Panc1 (cell line): ENCODE data around the gene SORCS1. TPM values are rescaled to one million over a fixed set of nuclear protein-coding genes. Genes with fewer than 3 reads are reported as not detected.

ENCODE experiments used
- ATAC-seq: fragments of 200-7000 bp; cut with Tn5 transposase; 2 replicates; pipeline ENCODE4 v1.9.1; 2020; ENCODE audit warnings: mild to moderate bottlenecking, moderate library complexity
- BruUV-seq: library from RNA; stranded (reverse); fragments of 400-500 nt; replicated peaks from 2 replicates; lab custom pipeline; 2021; lab: Mats Ljungman, UMichigan
- CTCF ChIA-PET: fragments of 300-600 bp; sonication (Branson Sonifier 250); formaldehyde crosslinking; loops from one replicate; lab custom pipeline; 2022; ENCODE audit warnings: antibody characterized with exemption; lab: Charles Lee
- POLR2A ChIA-PET: fragments of 300-600 bp; sonication (Branson Sonifier 250); formaldehyde crosslinking; loops from one replicate; lab custom pipeline; 2022; ENCODE audit warnings: antibody characterized with exemption; lab: Charles Lee
- DNase-seq: peaks from one replicate; pipeline ENCODE4 v3.0.0-alpha.2; 2010; ENCODE audit warnings: low read depth, low spot score
- H3K27ac ChIP-seq: 2 replicates; pipeline ENCODE4 v1.5.1; 2011; ENCODE audit warnings: mild to moderate bottlenecking, low read length, inconsistent platforms
- H3K27me3 ChIP-seq: fragments of 200-500 bp; sonication (Bioruptor generic); 2 replicates; pipeline ENCODE4 v1.6.0; 2014; ENCODE audit warnings: low read length, inconsistent platforms; ENCODE audit not compliant: control insufficient read depth, insufficient read depth
- H3K36me3 ChIP-seq: fragments of 200-500 bp; sonication (Bioruptor generic); 2 replicates; pipeline ENCODE4 v1.5.1; 2014; ENCODE audit warnings: inconsistent platforms, mild to moderate bottlenecking, low read length, moderate library complexity; ENCODE audit not compliant: control insufficient read depth, insufficient read depth
- H3K4me1 ChIP-seq: 2 replicates; pipeline ENCODE4 v1.5.1; 2011; ENCODE audit warnings: inconsistent platforms, mild to moderate bottlenecking, low read length, moderate library complexity; ENCODE audit not compliant: control insufficient read depth, insufficient read depth
- H3K4me3 ChIP-seq, 2 experiments: 2 replicates each; pipeline ENCODE4 v1.5.1; 2011 to 2012; ENCODE audit warnings: low read depth in 2 of 2, low read length in 2 of 2, mild to moderate bottlenecking in 2 of 2, inconsistent platforms in 1 of 2, moderate library complexity in 1 of 2
- H3K9me3 ChIP-seq: fragments of 200-500 bp; sonication (Bioruptor generic); 2 replicates; pipeline ENCODE4 v1.5.1; 2014; ENCODE audit warnings: low read depth, mild to moderate bottlenecking, inconsistent platforms, low read length, moderate library complexity; ENCODE audit not compliant: control insufficient read depth, insufficient read depth
- POLR2AphosphoS5 ChIP-seq: IDR thresholded peaks from 2 replicates; pipeline ENCODE4 v1.6.1; 2012; ENCODE audit warnings: mild to moderate bottlenecking, low read depth, low read length, moderate library complexity
- SIN3A ChIP-seq: IDR thresholded peaks from 2 replicates; pipeline ENCODE4 v1.6.1; 2012; ENCODE audit warnings: low read depth, mild to moderate bottlenecking, low read length, moderate library complexity, borderline replicate concordance; ENCODE audit not compliant: insufficient read depth
- TCF7L2 ChIP-seq: IDR thresholded peaks from 2 replicates; pipeline ENCODE4 v1.6.1; 2011; ENCODE audit warnings: mild to moderate bottlenecking, low read depth, low read length, inconsistent platforms
- in situ Hi-C: cut with HindIII; loops from 2 replicates; pipeline ENCODE4 v1.10.0; 2016; ENCODE audit warnings: low sequenced_read_pairs, low pct_unique_long_range_greater_than_20kb
- intact Hi-C: fragments of 100-400 bp; cut with micrococcal nuclease; formaldehyde crosslinking; loops from one replicate; pipeline ENCODE4 v1.10.0; 2022; ENCODE audit not compliant: unreplicated experiment
- total RNA-seq: library from RNA; stranded (reverse); gene quantifications from one replicate; pipeline ENCODE4 v1.2.1, GENCODE V29; 2021; ENCODE audit not compliant: unreplicated experiment
- TF ChIP-seq, protein P1 (sequence below): fragments of 450-650 bp; IDR thresholded peaks from 2 replicates; pipeline ENCODE4 v1.5.1; 2017; ENCODE audit warnings: mild to moderate bottlenecking
- TF ChIP-seq, protein P2 (sequence below), 2 experiments: IDR thresholded peaks; 2 replicates each; pipeline ENCODE4 v1.6.1; 2011 to 2012; ENCODE audit warnings: low read depth in 2 of 2, control low read depth in 1 of 2, low read length in 1 of 2, mild to moderate bottlenecking in 1 of 2, moderate library complexity in 1 of 2; ENCODE audit not compliant: insufficient read depth in 1 of 2

SORCS1 gene
- total RNA-seq, 1 experiment from 2014 or later: not detected

DNA sequence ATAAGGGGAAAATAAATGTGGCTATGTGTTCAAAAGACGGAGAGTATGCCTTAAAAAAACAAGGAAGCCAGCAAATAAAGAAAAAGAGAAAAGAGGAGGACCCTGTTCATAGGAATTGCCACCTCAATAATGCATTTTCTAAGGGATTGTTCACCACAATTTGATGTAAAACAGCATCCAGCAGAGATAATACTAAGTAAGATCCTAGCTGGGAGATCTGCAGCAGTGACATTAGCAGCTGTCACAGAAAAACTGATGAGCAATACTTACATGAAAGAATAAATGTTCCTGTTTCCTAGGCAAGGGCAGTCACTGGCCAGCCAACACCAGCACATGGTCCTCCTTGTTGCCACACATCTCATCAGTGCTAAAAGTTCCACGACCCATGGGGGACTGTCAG is 391.5 kb downstream of the SORCS1 start:
- BruUV-seq: no TSS peak
- TF ChIP-seq POLR2AphosphoS5: no peak
- TF ChIP-seq, protein P1, sequence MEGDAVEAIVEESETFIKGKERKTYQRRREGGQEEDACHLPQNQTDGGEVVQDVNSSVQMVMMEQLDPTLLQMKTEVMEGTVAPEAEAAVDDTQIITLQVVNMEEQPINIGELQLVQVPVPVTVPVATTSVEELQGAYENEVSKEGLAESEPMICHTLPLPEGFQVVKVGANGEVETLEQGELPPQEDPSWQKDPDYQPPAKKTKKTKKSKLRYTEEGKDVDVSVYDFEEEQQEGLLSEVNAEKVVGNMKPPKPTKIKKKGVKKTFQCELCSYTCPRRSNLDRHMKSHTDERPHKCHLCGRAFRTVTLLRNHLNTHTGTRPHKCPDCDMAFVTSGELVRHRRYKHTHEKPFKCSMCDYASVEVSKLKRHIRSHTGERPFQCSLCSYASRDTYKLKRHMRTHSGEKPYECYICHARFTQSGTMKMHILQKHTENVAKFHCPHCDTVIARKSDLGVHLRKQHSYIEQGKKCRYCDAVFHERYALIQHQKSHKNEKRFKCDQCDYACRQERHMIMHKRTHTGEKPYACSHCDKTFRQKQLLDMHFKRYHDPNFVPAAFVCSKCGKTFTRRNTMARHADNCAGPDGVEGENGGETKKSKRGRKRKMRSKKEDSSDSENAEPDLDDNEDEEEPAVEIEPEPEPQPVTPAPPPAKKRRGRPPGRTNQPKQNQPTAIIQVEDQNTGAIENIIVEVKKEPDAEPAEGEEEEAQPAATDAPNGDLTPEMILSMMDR: no peak
- TF ChIP-seq SIN3A: no peak
- TF ChIP-seq, protein P2, sequence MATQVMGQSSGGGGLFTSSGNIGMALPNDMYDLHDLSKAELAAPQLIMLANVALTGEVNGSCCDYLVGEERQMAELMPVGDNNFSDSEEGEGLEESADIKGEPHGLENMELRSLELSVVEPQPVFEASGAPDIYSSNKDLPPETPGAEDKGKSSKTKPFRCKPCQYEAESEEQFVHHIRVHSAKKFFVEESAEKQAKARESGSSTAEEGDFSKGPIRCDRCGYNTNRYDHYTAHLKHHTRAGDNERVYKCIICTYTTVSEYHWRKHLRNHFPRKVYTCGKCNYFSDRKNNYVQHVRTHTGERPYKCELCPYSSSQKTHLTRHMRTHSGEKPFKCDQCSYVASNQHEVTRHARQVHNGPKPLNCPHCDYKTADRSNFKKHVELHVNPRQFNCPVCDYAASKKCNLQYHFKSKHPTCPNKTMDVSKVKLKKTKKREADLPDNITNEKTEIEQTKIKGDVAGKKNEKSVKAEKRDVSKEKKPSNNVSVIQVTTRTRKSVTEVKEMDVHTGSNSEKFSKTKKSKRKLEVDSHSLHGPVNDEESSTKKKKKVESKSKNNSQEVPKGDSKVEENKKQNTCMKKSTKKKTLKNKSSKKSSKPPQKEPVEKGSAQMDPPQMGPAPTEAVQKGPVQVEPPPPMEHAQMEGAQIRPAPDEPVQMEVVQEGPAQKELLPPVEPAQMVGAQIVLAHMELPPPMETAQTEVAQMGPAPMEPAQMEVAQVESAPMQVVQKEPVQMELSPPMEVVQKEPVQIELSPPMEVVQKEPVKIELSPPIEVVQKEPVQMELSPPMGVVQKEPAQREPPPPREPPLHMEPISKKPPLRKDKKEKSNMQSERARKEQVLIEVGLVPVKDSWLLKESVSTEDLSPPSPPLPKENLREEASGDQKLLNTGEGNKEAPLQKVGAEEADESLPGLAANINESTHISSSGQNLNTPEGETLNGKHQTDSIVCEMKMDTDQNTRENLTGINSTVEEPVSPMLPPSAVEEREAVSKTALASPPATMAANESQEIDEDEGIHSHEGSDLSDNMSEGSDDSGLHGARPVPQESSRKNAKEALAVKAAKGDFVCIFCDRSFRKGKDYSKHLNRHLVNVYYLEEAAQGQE (IDR thresholded peaks at IDR 0.05; ENCODE audit: insufficient read depth in 1 of 2, low read depth in 2 of 2, low read length in 1 of 2): no peak
- no peak for TF ChIP-seq TCF7L2
- ChIA-PET POLR2A (no interaction called here), CTCF (no interaction called here)
- Histone ChIP-seq H3K27me3 (no peaks in the 10 kb centered on the region), H3K27ac (no peak overlapping the region), H3K4me3 (no peak overlapping the region), H3K36me3 (no peaks in the 10 kb centered on the region), H3K4me1 (no peaks in the 10 kb centered on the region), H3K9me3 (no peaks in the 10 kb centered on the region)
- ATAC-seq (no peak), DNase-seq (no peak)
- intact Hi-C loops: no loop called here
- in situ Hi-C loops: no loop called here

- in situ Hi-C loops (no loop called here), intact Hi-C loops (no loop called here)
- TF ChIP-seq TCF7L2: no peak
- no peak for TF ChIP-seq SIN3A
- TF ChIP-seq, protein P2 (IDR thresholded peaks at IDR 0.05; ENCODE audit: insufficient read depth in 1 of 2, low read depth in 2 of 2, low read length in 1 of 2): no peak
- TF ChIP-seq, protein P1: no peak
- TF ChIP-seq POLR2AphosphoS5: no peak
- Histone ChIP-seq H3K36me3 (no peaks in the 10 kb centered on the region), H3K27me3 (no peaks in the 10 kb centered on the region), H3K27ac (no peak overlapping the region), H3K9me3 (no peaks in the 10 kb centered on the region), H3K4me1 (no peaks in the 10 kb centered on the region), H3K4me3 (no peak overlapping the region)
- no TSS peak for BruUV-seq
- ATAC-seq (no peak), DNase-seq (no peak)
- POLR2A ChIA-PET: no interaction called here
- CTCF ChIA-PET: no interaction called here
These were observed 393.4 kb downstream of the SORCS1 start for GRCh38 chr10:106771154-106771553.
